Measurements from ENCODE around the gene C2orf80.
"Not testable (repeated sequence)": the region's sequence is repeated elsewhere in the genome, so short reads cannot be mapped to it uniquely, and the experiment has no call there.

The C2orf80 gene

GRCh38 chr2:208179028-208179609 lies 10.7 kb downstream of the C2orf80 start:
- DNase-seq (ENCODE audit: low spot score), result no peak

GRCh38 chr2:208175840-208176153 lies 14.0 kb downstream of the C2orf80 start:
- no peak for DNase-seq (ENCODE audit: low spot score)

- peak; percentile 73 for DNase-seq (ENCODE audit: low spot score)
These were observed 14.6 kb downstream of the C2orf80 start for GRCh38 chr2:208175069-208175839.

GRCh38 chr2:208174144-208174543 lies 15.7 kb downstream of the C2orf80 start:
- no peak for DNase-seq (ENCODE audit: low spot score)

GRCh38 chr2:208172125-208172524 lies 17.7 kb downstream of the C2orf80 start:
- DNase-seq (ENCODE audit: low spot score), result no peak

GRCh38 chr2:208164951-208165755 lies 24.7 kb downstream of the C2orf80 start:
- no peak for DNase-seq (ENCODE audit: low spot score)

- DNase-seq (ENCODE audit: low spot score), result no peak
These were observed 26.3 kb downstream of the C2orf80 start, which contains the start of gene CRYGA for GRCh38 chr2:208163489-208163888. Gene CRYGA, minus strand, starts transcription at chr2:208163589. Its CDS starts 33 bp downstream, at chr2:208163556.

- DNase-seq (ENCODE audit: low spot score), result no peak
These were observed 33.4 kb downstream of the C2orf80 start for GRCh38 chr2:208156439-208156838.

GRCh38 chr2:208153156-208153555 lies 36.7 kb downstream of the C2orf80 start:
- no peak for DNase-seq (ENCODE audit: low spot score)

GRCh38 chr2:208150956-208151355 lies 38.9 kb downstream of the C2orf80 start:
- no peak for DNase-seq (ENCODE audit: low spot score)

- DNase-seq (ENCODE audit: low spot score), result no peak
These were observed 39.7 kb downstream of the C2orf80 start for GRCh38 chr2:208150094-208150493.

- DNase-seq (ENCODE audit: low spot score), result no peak
These were observed 41.0 kb downstream of the C2orf80 start for GRCh38 chr2:208148803-208149202.

GRCh38 chr2:208147759-208148158 lies 42.1 kb downstream of the C2orf80 start:
- DNase-seq (ENCODE audit: low spot score), result no peak

GRCh38 chr2:208147008-208147407 lies 42.8 kb downstream of the C2orf80 start:
- DNase-seq (ENCODE audit: low spot score), result no peak

- DNase-seq (ENCODE audit: low spot score), result no peak
These were observed 43.8 kb downstream of the C2orf80 start, which contains the start of gene CRYGB for GRCh38 chr2:208146006-208146405. Gene CRYGB, minus strand, starts transcription at chr2:208146158. Its CDS starts 38 bp downstream, at chr2:208146120.

GRCh38 chr2:208142925-208143799 lies 46.7 kb downstream of the C2orf80 start:
- no peak for DNase-seq (ENCODE audit: low spot score)

- no peak for DNase-seq (ENCODE audit: low spot score)
These were observed 47.4 kb downstream of the C2orf80 start for GRCh38 chr2:208142240-208142924.

GRCh38 chr2:208139447-208139846 lies 50.4 kb downstream of the C2orf80 start:
- no peak for DNase-seq (ENCODE audit: low spot score)

- DNase-seq (ENCODE audit: low spot score), result not testable (repeated sequence)
These were observed 51.5 kb downstream of the C2orf80 start for GRCh38 chr2:208138334-208138733.

GRCh38 chr2:208136716-208137094 lies 53.1 kb downstream of the C2orf80 start:
- DNase-seq (ENCODE audit: low spot score), result no peak

All from activated CD4-positive, alpha-beta T cell treated with anti-CD3 and anti-CD28 coated beads, Interleukin-2, Interleukin-4, amounts not matched to agents 100 ng/mL and 50 ng/mL, durations not matched to agents 16 hours and 8 hours (primary cell).